ENCODE data around the gene HAGHL. TPM values are rescaled to one million over a fixed set of nuclear protein-coding genes. Genes with fewer than 3 reads are reported as not detected.

HAGHL gene
- total RNA-seq, 1 donor from 2014 or later, result 20.6 TPM

GRCh38 chr16:722835-723633, 3.9 kb upstream of the HAGHL start:
- no peak overlapping the region for H3K4me3 Mint-ChIP-seq (ENCODE audit: unreplicated experiment)
- TF ChIP-seq CTCF (IDR thresholded peaks at IDR 0.05), result no peak
- H3K4me1 Mint-ChIP-seq (ENCODE audit: low read depth), result peaks cover 17% of the 10 kb centered on the region

GRCh38 chr16:723695-724094, 3.2 kb upstream of the HAGHL start:
- TF ChIP-seq CTCF (IDR thresholded peaks at IDR 0.05), result no peak
- H3K4me1 Mint-ChIP-seq (ENCODE audit: low read depth), result peaks cover 17% of the 10 kb centered on the region
- H3K4me3 Mint-ChIP-seq (ENCODE audit: unreplicated experiment), result no peak overlapping the region

More at GRCh38 chr16:722835-723633, 3.9 kb upstream of the HAGHL start:
- DNase-seq (ENCODE audit: low spot score), result no peak
- Mint-ChIP-seq H3K9me3 (ENCODE audit: low read depth) (no peaks in the 10 kb centered on the region), H3K27me3 (ENCODE audit: low read depth) (no peaks in the 10 kb centered on the region), H3K27ac (ENCODE audit: unreplicated experiment) (no peak overlapping the region), H3K36me3 (ENCODE audit: low read depth) (no peaks in the 10 kb centered on the region)

DNA sequence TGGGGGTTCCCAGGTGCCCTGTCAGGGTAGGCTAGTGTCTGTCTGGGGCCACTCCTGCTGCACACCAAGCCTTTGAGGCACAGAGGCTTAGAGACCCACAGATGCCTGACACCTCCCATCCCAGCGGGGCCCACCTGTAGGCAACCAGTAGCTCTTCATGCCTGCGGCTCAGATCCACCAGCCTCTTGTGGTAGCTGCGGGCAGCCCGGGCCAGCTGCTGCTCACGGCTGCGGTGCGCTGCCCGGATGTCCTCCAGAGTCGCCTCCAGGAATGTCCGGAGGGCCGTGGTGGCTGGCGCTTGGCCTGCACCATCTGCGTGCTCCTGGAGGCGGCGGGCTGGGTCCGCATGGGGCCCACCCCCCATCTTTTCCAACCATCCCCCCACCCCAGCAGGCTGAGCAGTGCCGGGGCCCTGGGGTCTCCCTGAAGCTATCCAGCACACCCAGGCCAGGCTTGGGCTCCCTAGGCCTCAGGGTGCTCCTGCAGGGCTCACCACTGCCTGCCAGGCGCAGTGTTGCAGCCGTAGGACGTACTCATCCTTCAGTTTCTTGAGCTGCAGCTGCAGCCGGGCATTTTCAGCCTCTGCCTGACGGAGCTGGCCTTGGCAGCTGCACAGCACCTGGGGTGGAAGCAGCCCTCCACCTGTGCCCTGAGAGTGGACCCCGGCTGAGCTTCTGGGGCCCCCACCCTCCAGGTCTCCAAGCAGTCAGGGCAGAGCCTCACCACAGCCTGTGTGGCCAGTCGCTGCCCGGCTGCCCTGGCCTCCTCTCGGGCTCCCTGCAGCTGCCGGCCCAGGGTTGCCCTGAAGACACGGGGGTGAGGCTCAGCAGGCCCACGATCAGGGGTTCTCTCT, 2.5 kb upstream of the HAGHL start:
- no peaks in the 10 kb centered on the region for H3K9me3 Mint-ChIP-seq (ENCODE audit: low read depth)
- H3K36me3 Mint-ChIP-seq (ENCODE audit: low read depth), result no peaks in the 10 kb centered on the region
- no peak for TF ChIP-seq CTCF (IDR thresholded peaks at IDR 0.05)
- DNase-seq (ENCODE audit: low spot score), result no peak
- H3K4me1 Mint-ChIP-seq (ENCODE audit: low read depth), result peaks cover 12% of the 10 kb centered on the region
- H3K27me3 Mint-ChIP-seq (ENCODE audit: low read depth), result no peaks in the 10 kb centered on the region
- no peak overlapping the region for H3K27ac Mint-ChIP-seq (ENCODE audit: unreplicated experiment)
- H3K4me3 Mint-ChIP-seq (ENCODE audit: unreplicated experiment), result no peak overlapping the region

More at GRCh38 chr16:723695-724094, 3.2 kb upstream of the HAGHL start:
- H3K27me3 Mint-ChIP-seq (ENCODE audit: low read depth), result no peaks in the 10 kb centered on the region
- H3K27ac Mint-ChIP-seq (ENCODE audit: unreplicated experiment), result no peak overlapping the region
- no peaks in the 10 kb centered on the region for H3K9me3 Mint-ChIP-seq (ENCODE audit: low read depth)
- no peaks in the 10 kb centered on the region for H3K36me3 Mint-ChIP-seq (ENCODE audit: low read depth)
- no peak for DNase-seq (ENCODE audit: low spot score)

DNA sequence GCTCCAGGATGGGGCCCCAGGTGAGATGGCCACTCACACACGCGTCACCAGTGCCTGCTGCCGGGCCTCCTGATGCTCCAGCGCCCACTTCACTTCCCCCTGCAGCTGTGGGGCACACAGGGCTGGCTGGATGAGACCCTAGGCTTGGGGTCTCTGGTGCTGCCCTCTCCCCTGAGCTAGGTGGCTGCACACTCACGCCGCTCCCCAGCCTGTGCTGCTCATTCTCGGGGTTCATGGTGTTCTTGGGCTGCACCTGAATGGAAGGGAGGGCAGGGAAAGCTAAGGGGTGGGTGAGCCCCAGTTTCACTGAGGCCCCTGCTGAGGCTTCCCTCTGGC, 1.9 kb upstream of the HAGHL start:
- no peak overlapping the region for H3K4me3 Mint-ChIP-seq (ENCODE audit: unreplicated experiment)
- no peaks in the 10 kb centered on the region for H3K36me3 Mint-ChIP-seq (ENCODE audit: low read depth)
- TF ChIP-seq CTCF (IDR thresholded peaks at IDR 0.05), result no peak
- H3K9me3 Mint-ChIP-seq (ENCODE audit: low read depth), result no peaks in the 10 kb centered on the region
- no peak for DNase-seq (ENCODE audit: low spot score)
- peaks cover 8% of the 10 kb centered on the region for H3K4me1 Mint-ChIP-seq (ENCODE audit: low read depth)
- no peaks in the 10 kb centered on the region for H3K27me3 Mint-ChIP-seq (ENCODE audit: low read depth)
- no peak overlapping the region for H3K27ac Mint-ChIP-seq (ENCODE audit: unreplicated experiment)

DNA sequence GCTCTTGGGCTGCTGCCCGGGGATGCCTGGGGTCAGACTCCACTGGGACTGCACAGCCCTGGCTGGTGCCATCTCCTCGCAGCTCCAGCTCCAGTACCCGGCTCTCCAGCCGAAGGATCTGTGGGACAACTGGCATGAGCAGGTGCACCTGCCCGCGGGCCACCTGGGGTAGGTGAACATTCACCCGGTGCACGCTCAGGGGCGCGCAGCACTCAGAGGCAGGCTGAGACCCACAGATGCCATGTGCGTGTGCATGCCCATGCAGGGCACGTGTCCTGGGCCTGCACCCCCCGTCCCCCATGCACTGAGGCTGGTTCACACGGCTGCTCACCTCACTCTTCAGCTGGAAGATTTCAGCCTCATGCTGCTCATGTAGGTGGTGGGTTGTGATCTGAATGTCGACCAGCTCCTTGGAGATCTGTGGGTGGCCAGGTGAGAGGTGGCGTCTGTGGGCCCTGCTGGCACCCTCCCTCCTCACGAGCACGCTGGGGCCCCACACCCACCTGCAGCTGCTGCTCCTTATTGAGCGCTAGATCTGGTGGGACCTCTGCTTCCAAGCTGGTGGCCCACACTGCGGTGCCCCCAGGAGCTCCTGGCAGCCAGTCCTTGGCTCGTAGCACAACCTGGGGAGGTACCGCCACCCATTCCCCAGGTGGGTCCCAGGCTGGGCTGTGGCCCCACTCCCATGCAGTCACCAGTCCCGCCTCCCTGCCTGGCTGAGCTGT, 1.3 kb upstream of the HAGHL start:
- Mint-ChIP-seq H3K36me3 (ENCODE audit: low read depth) (no peaks in the 10 kb centered on the region), H3K27me3 (ENCODE audit: low read depth) (no peaks in the 10 kb centered on the region), H3K27ac (ENCODE audit: unreplicated experiment) (no peak overlapping the region), H3K4me3 (ENCODE audit: unreplicated experiment) (no peak overlapping the region), H3K9me3 (ENCODE audit: low read depth) (no peaks in the 10 kb centered on the region), H3K4me1 (ENCODE audit: low read depth) (peaks cover 3% of the 10 kb centered on the region)
- no peak for DNase-seq (ENCODE audit: low spot score)
- TF ChIP-seq CTCF (IDR thresholded peaks at IDR 0.05), result no peak
